GM18907 (cell line): ENCODE results near the gene PLEKHA8.

ENCODE experiments used
- ATAC-seq: cut with Tn5 transposase; IDR thresholded peaks from one replicate; pipeline ENCODE4 v1.9.1; 2021; ENCODE audit warnings: mild to moderate bottlenecking, moderate library complexity; ENCODE audit not compliant: unreplicated experiment

Gene PLEKHA8

DNA sequence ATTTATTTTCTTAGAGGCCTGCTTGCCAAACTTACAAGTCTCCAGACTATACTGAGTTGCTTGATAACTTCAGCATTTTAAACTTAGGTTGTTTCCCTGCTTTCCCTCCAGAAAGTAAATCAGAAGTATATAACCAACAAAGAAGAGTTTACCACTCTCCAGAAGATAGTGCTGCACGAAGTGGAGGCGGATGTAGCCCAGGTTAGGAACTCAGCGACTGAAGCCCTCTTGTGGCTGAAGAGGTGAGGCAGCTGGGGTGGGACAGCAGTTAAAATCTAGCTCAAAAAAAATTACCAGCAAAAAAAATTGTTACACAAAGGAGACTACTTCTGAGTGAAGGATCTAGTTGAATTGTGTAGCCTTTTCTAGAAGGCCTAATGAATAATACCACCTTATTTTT lies 33.6 kb downstream of the PLEKHA8 start:
- peak; percentile 83 for ATAC-seq

DNA sequence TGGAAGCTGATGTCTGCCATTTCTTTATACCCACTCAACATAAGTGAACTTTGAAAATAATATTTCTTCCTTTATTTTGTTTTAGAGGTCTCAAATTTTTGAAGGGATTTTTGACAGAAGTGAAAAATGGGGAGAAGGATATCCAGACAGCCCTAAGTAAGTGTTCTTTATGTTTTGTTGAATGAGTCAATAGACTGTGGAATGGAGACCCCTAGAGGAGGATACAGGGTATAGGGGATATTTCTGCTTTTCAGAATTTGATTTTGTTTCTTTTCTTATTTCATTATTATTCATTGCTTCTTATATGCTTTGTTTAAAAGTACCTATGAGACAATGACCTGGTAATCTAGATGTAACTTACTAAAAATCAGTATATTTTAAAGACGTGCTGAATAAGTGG lies 34.4 kb downstream of the PLEKHA8 start:
- peak; percentile 56 for ATAC-seq

DNA sequence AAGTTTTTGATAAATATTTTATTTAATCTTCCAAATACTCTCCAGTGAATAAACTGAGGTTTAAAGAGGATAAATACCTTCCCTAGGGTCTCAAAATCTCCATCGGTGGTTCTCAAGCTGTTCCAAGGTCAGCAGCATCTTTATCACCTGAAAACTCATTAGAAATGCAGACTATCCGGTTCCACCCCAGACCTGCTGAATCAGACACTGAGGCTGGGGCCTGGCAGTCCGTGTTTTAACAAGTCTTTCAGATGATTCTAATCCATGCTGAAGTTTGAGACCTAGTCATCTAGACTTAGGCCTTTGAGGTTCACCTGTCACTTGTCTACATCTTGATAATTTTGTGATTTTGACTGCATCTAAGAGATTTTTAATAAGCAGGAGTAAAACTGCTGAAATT lies 37.5 kb downstream of the PLEKHA8 start:
- no peak for ATAC-seq

DNA sequence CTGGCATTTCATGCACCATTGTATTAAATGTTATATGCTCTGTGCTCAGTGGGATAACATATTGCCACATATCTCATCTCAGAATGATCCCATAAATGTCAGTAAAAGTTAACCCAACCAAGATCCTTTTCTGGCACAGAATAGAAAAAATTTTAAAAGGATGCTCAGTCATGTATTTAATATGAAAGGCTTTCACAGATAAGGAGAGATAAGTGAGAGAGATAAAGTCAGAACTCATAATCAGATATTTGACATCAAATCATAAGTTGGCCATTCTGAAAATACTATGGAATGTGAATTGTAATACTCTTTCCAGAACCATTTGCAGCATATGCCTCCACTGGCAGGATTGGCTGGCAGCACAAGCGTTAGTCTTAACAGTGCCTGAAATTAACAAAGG lies 38.5 kb downstream of the PLEKHA8 start:
- ATAC-seq = no peak

DNA sequence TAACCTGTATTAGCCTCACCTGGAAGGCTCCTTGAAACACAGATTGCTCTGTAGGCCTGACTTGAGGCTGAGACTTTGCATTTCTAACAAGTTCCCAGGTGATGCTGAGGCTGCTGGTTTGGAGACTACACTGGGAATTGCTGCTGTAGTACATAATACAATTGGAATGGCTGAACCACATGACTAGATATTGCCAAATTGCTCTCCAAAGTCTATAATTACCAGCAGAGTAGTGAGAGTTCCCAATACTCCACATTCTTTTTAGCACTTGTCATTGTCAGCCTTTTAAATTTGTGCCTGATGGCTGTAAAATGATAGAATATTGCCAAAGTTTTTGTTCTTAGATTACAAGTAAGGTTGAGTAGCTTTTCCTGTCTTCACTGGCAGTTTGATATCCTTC lies 39.9 kb downstream of the PLEKHA8 start:
- no peak for ATAC-seq

DNA sequence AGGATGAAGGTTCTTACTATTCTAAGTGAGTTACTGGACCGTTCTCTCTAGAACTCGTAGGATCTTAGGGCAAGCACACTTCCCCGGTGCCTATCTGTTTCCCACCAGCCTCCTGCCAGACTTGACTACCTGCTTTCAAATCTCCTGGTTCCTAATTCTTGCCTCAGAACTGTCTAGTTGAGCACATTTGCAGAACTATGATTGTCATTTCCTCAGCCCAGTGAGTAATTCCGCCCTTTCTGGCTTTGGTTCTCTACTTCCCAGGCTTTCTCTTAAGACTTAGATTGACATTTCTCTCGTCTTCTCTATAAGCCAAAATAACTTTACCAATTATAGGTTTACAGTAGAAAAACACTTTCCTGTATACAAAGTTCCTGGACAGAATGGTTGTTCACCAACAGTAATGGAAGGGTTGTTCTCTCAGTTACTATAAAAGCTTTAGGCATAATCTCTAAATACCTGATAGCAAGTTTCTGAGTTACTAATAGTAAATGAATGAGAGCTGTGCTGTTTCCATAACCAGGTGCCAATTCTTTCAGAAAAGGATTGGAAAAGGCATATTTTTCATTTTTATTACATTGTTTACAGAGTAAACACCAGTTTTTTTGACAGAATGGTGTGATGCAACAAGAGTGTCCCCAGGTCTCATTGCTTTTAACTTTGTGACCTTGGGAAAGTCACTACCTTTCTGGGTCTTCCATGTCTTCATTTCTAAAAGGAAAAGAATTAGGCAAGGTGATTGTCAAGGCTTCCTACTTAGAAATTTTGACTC lies 41.1 kb downstream of the PLEKHA8 start:
- ATAC-seq = no peak

DNA sequence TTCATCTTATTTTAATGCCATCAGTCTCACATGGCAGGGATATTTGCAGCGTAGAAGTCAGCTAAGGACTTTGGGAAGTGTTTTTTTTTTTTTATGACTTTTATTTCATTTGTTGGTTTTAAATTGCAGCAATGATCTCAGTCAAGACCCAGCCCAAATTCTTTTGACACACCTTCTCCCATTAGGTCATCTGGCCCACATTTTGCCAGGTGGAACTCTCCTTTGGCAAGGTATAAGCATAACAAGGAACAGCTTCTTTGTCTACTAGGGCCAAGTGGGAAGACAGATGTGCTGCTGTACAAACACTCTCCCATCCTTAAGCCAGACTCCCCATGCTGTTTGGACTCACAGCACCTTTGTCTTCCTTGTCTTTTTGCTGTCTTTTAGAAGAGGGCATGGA lies 41.8 kb downstream of the PLEKHA8 start:
- ATAC-seq = no peak

DNA sequence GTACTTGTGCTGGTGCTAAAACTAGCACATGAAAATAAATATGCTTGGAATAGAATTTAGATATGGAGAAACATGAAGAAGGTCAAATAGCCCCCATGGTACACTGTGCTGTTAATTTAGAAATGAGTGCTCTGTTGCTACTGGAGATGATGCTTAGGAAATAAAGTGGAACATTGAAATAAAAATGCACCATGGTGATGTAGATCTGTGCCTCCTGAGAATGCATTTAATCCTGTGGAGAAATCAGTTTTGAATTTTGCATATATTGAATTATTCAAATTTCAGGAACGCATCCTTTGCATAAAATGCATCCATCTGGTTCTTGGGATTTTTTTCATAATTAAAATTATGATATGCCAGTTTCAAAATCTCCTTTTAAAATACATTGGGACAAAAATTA lies 44.5 kb downstream of the PLEKHA8 start:
- no peak for ATAC-seq

DNA sequence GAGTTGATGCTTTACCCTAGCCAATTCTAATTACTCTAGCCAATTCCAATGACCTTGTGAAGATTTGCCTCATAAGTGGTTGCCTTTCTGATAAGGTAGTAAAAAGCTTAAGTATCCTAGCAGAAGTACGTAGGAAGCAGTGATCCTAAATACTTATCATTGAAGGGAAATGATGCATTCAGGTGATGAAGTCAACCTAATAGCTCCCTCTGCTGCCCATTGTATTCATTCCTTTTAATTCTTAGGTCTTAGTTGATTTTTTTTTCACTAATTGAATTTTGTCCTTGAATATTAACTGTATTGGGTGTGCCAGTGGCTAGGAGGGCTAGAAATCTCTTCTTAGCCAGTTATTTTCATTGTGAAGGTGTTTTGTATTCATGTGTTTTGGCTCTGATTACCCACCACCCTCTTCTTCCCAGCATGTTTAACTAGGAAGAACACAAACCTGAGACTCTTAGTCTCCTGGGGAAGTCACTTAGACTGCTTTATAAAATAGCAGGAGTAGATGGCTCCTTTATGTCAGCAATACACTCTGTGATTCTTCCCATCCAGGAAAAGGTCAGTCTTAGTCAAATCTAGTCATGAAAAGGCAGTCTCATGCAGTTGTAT lies 46.3 kb downstream of the PLEKHA8 start:
- ATAC-seq = no peak

DNA sequence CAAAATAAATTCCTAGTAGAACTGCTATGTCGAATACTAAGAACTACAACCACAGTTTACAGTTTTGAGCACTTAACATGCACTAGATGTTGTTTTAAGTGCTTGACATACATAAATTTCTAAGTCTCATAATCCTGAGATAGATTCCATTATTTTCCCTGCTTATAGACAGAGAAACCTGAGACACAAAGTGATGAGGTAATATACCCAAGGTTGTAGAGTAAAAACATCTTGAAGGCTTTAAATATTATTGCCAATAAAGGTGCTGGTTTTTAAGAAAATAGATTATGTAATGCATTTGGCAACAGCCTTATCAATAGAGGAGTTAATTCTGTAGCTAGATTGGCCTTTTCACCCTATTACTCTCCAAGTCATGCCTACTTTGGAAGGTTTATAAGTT lies 48.2 kb downstream of the PLEKHA8 start:
- ATAC-seq = no peak

DNA sequence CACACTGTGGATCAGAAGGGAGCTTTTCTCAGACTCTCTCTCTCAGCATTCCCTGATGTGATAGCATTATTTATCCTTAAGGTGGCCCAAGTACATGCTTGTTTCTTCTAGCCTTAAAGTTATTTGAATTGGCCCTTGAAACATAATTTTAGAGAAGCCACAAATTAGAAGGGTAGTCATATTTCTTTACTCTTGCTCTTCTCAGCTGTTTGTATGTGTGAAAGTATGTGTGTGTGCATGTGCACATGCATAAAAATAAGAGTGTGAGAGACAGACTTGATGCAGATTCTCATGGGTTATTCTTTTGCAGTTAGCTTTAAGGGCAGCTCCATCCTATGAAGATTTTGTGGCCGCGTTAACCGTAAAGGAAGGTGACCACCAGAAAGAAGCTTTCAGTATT lies 50.1 kb downstream of the PLEKHA8 start:
- no peak for ATAC-seq

DNA sequence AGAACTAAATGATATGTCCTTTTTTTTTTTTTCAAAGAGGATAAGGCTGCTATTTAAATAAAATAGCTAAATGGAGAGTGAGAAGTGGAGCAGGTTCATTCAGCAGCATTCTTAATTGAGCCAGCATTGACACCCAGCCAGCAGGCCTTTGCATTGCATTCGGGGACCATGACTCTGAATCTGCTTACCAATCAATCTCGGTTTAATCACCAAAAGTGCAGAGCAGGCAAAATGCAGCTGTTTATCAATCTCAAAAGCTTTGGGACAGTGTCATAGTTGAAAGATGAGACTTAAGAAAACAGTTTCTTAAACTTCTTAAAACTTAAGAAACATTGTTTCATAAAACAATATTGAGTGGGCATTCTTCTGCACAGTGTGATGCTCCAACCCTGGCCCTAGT lies 51.7 kb downstream of the PLEKHA8 start:
- ATAC-seq = no peak

DNA sequence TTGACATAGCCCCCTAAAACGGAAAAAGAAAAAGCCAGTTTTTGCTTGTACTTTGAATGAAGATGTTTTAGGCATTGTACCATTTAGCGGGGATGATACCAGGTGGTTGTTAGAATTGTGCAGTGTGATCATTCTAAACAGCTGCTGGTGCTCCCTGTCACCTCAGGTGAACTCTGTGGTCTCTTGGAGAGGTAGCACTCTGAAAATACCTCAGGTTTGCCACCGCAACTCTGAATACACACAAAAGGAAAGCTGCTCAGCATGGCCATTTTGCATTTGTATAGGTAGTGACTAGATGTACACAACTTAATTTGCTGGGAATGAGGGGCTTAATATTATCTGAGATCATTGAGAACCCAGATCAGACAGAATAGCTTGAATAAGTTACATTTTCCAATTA lies 52.6 kb downstream of the PLEKHA8 start:
- no peak for ATAC-seq

DNA sequence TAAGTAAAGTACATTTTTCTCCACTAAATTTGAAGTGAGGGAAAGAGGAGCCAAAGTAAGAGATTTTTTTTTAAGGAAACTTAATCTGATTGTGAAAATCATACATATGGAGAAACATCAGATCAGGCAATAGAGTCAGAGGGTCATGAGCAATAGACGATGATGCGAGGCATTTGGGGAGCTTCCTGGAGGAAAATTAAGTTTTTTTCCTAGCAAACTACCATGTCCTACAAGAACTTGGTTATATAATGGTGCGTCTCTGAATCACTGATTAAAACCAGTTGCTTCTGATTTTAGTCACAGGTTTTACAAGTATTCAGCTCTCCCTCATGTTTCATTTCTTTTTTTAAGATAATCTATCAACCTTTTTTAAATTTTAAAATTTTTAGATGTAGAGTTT lies 54.5 kb downstream of the PLEKHA8 start:
- ATAC-seq = no peak

DNA sequence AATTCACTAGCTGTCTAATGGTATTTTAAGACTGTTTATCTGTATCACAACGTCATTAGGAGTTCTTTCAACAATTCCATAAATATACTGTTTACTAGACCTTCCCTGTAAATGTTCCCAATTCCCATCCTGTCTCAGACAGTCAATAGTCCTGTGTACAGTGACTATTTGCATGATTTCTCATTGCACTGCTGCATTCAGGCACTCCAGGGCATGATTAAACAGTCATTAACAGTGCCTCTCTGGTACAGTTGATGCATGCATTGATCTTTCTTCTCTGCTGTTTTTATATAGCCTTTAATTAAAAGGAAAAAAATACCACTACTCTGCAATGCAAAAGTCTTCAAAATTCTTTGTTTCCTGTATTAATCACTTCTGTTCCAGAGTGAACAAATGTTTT lies 55.1 kb downstream of the PLEKHA8 start:
- ATAC-seq = no peak

DNA sequence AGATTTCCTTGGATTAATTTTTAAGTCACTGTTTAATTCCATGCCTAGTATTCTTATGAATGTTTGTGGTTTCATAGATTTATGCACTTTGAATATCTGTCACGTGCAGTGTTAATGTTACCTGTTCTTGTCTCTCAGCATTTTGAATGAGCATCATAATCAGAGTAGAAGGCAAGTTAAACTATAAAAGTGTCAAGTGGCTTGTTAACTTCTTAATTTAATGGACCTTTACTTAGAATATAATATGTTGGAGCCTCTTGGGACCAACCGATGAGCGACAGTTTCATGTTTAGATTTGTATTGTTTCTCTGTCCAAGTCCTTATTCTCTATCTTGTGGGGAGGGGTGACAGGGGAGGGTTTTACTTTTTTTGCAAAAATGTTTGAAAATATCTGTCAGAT lies 56.0 kb downstream of the PLEKHA8 start:
- ATAC-seq = no peak

DNA sequence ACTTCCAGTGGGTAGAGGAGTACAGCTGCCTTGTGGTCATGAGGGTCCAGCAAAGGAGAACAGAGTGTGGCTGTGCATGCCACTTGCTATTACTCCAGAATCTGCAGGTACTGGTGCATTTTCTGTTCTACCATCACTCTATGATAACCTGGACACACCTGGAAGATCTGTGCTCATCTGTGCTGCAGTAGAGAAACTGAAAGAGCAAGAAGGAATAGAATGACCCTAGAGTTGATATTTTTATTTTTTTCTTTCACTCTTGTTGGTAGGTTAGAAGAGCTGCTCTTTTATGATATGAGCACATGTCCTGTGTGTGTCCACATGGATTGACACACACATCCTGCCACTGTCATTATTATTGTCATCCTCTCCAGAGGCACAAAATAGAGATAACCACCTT lies 58.3 kb downstream of the PLEKHA8 start:
- ATAC-seq = no peak

DNA sequence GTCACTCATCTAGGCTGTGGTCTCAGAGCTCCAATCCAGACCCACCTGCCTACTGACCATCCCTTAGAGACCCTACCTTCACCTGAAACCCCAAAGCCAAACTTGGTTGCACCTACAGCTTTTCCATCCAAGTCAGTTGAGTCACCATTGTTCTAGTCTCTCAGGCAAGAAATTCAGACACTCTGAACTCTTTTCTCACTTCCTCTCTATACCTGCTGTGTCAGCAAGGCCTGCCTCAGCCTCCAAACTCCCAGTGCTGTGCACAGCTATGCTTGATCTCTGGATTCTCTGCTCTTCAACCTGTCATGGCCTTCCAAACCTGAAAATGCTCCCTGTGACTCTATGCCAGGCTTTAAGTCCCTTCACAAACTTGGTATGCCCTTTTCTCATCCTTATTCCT lies 59.2 kb downstream of the PLEKHA8 start:
- ATAC-seq = no peak

DNA sequence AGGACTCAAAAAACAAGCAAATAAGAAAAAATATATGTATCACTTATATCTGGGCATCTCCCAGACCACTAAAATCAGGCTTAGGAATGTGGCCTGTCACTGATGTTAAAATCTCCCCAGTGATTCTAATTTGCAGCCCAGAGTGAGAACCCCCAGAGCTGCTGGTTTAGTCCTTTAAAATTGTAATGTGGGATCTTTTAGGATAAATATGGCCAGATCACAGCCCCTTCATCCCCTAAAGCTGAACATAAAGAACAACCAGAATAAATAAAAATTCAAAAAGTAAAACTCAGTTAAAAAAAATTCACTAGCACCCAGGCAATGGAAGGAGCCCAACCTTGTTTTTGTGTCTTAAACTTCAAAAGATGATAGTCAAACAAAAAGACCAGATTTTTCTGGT lies 60.1 kb downstream of the PLEKHA8 start:
- no peak for ATAC-seq

DNA sequence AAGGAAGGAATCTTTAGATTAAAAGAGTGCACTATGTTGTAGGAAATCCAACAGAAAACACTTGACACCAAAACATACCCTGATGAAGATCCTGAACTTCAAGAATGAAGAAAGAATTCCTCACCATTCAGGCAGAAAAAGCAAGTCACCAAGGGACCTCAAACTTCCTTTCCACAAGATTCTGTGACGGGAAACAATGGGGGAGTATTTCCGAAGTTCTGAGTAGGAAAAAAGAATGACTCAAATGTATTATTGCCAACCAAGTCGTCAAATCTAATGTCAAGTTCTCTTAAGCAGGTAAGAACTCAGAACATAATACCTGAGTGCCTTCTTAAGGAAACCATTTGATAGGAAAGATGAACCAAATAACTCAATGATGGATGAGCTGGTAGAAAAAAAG lies 61.9 kb downstream of the PLEKHA8 start:
- no peak for ATAC-seq

DNA sequence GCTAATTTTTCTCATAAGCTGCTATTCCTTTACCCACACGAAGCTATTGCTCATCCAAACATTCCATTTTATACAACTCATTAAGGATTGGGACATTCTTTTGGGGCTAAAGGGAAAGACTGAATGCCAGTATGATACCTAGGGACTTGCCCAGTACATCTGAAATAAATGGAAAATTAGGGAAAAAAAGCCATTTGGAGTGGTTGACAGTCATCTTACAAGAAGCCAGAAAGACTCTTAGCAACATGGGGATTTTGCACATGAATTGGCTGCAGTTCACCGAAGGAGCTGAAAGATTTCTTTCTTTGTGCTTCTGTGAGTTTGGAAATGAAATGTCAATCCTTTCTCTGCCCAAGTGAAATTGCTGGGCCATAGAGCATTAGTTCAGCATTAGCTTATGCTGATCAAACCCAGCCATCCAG lies 63.3 kb downstream of the PLEKHA8 start:
- no peak for ATAC-seq

DNA sequence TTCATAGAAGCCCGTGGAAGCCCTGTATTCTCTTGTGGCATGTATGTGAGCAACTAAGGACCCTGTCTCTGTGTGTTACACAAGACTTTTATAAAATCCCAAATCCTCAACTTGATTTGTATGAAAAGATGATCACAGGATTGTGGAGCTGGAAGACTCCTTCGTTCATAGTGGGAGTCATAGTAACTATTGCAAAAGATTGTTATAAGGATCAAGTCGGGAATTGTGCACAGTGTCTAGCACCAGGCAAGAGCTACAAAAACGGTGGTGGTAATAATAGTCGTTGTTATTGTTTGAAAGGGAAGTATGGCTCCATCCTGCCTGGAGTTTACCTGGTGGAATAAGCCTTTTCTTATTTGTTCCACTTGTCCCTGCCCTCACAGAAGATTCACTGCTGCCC lies 63.8 kb downstream of the PLEKHA8 start:
- no peak for ATAC-seq

DNA sequence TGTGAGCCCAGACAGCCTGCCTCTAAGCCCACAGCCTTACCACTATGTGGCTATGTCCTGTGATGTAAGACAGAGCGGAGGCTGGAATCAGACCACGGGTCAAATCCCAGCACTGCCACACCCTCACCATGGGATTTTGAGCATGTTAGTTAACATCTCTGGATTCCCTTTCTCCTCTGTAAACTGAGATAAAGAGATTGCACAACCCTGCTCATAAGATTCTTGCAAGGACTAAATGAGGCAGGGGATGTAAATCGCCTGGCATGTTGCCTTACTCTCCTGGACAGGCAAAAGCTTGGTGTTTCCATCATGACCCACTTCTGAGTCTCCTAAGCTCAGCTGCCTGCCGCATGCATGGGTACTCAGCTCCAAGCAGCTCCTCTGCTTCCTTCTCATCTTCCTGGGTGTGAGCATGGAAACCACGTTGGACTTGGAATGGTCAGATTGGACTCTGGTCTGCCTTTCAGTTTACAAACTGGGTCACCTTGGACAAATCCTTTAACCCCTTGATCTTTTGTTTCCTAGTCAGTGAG lies 65.3 kb downstream of the PLEKHA8 start:
- ATAC-seq = no peak
